ENCODE data around the gene SUPT4H1. TPM values are rescaled to one million over a fixed set of nuclear protein-coding genes. Genes with fewer than 3 reads are reported as not detected.

SUPT4H1 gene
- total RNA-seq, 1 experiment from 2014 or later: 53.8 TPM

- ATAC-seq: no peak
Measured at GRCh38 chr17:58306131-58306951, 45.7 kb downstream of the SUPT4H1 start.

DNA sequence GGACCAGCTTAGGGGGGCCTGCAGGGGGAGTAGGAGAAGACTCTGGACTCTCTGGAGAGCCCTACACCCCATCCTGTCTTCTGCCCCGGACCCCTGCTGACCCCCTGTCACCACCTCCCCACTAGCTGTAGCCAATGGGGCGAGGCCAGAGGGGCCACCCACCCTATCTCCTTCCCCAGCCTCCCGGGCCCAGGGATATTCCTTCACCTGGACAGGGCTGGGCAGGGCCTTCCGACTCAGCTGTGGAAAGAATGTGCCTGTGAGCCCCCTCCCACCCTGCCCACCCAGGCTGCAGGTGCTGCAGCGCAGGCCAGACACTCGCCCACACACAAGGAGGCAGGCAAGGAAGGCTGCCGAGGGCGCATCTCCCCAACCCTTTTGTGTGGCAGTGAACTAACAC lies 46.4 kb downstream of the SUPT4H1 start:
- BruUV-seq (replicated peaks): no TSS peak
- CTCF ChIA-PET: interaction anchor here (0.6 kb wide), 1 partner anchor 326 kb away, joined by 3 read pairs; no protein-coding TSS in a partner anchor
- no peaks in the 10 kb centered on the region for H3K9me3 ChIP-seq (ENCODE audit: control insufficient read depth, insufficient read depth, low read depth, low read length)

More at GRCh38 chr17:58306131-58306951, 45.7 kb downstream of the SUPT4H1 start:
- DNase-seq (ENCODE audit: low read depth, low spot score): no peak
- POLR2A ChIA-PET: no interaction called here
- Histone ChIP-seq H3K36me3 (ENCODE audit: control insufficient read depth, insufficient read depth, low read length) (no peaks in the 10 kb centered on the region), H3K27ac (ENCODE audit: low read length) (no peak overlapping the region), H3K4me1 (ENCODE audit: control insufficient read depth, insufficient read depth, low read length) (no peaks in the 10 kb centered on the region), H3K4me3 (ENCODE audit: low read depth in 2 of 2, low read length in 2 of 2) (no peak overlapping the region), H3K9me3 (ENCODE audit: control insufficient read depth, insufficient read depth, low read depth, low read length) (no peaks in the 10 kb centered on the region), H3K27me3 (ENCODE audit: control insufficient read depth, insufficient read depth, low read length) (no peaks in the 10 kb centered on the region)
- in situ Hi-C loops (cut with HindIII; ENCODE audit: low pct_unique_long_range_greater_than_20kb, low sequenced_read_pairs) (no loop called here), intact Hi-C loops (cut with micrococcal nuclease; ENCODE audit: unreplicated experiment) (no loop called here)
- TF ChIP-seq TCF7L2 (IDR thresholded peaks at IDR 0.05; ENCODE audit: low read depth, low read length): no peak
- no peak for TF ChIP-seq POLR2AphosphoS5 (IDR thresholded peaks at IDR 0.05; ENCODE audit: low read depth, low read length)
- no peak for TF ChIP-seq REST (IDR thresholded peaks at IDR 0.05; ENCODE audit: insufficient read depth in 1 of 2, low read depth in 2 of 2, low read length in 1 of 2)
- no peak for TF ChIP-seq CTCF (IDR thresholded peaks at IDR 0.05)
- TF ChIP-seq SIN3A (IDR thresholded peaks at IDR 0.05; ENCODE audit: borderline replicate concordance, insufficient read depth, low read depth, low read length): no peak
- CTCF ChIA-PET: interaction anchor here (0.6 kb wide), 2 partner anchors 326 to 471 kb away, joined by 3 read pairs; no protein-coding TSS in a partner anchor
- BruUV-seq (replicated peaks): no TSS peak

More for the DNA sequence above, 46.4 kb downstream of the SUPT4H1 start:
- Histone ChIP-seq H3K4me3 (ENCODE audit: low read depth in 2 of 2, low read length in 2 of 2) (no peak overlapping the region), H3K27ac (ENCODE audit: low read length) (no peak overlapping the region), H3K4me1 (ENCODE audit: control insufficient read depth, insufficient read depth, low read length) (no peaks in the 10 kb centered on the region), H3K36me3 (ENCODE audit: control insufficient read depth, insufficient read depth, low read length) (no peaks in the 10 kb centered on the region), H3K27me3 (ENCODE audit: control insufficient read depth, insufficient read depth, low read length) (no peaks in the 10 kb centered on the region)
- POLR2A ChIA-PET: no interaction called here
- intact Hi-C loops (cut with micrococcal nuclease; ENCODE audit: unreplicated experiment): no loop called here
- in situ Hi-C loops (cut with HindIII; ENCODE audit: low pct_unique_long_range_greater_than_20kb, low sequenced_read_pairs): no loop called here
- no peak for TF ChIP-seq TCF7L2 (IDR thresholded peaks at IDR 0.05; ENCODE audit: low read depth, low read length)
- no peak for TF ChIP-seq POLR2AphosphoS5 (IDR thresholded peaks at IDR 0.05; ENCODE audit: low read depth, low read length)
- TF ChIP-seq REST (IDR thresholded peaks at IDR 0.05; ENCODE audit: insufficient read depth in 1 of 2, low read depth in 2 of 2, low read length in 1 of 2): no peak
- TF ChIP-seq CTCF (IDR thresholded peaks at IDR 0.05): no peak
- TF ChIP-seq SIN3A (IDR thresholded peaks at IDR 0.05; ENCODE audit: borderline replicate concordance, insufficient read depth, low read depth, low read length): no peak
- ATAC-seq (no peak), DNase-seq (ENCODE audit: low read depth, low spot score) (no peak)

Measured in Panc1 (cell line).